Measurements from ENCODE around the gene NUP188.

Gene NUP188

DNA sequence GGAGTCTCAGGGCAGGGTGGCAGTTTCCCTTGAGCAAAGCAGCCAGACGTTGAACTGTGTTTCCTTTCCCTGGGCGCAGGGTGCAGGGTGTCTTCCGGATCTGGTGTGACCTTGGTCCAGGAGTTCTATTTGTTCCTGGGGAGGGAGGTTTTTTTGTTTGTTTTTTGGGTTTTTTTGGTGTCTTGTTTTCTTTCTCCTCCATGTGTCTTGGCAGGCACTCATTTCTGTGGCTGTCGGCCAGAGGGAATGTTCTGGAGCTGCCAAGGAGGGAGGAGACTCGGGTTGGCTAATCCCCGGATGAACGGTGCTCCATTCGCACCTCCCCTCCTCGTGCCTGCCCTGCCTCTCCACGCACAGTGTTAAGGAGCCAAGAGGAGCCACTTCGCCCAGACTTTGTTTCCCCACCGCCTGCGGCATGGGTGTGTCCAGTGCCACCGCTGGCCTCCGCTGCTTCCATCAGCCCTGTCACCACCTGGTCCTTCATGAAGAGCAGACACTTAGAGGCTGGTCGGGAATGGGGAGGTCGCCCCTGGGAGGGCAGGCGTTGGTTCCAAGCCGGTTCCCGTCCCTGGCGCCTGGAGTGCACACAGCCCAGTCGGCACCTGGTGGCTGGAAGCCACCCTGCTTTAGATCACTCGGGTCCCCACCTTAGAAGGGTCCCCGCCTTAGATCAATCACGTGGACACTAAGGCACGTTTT, 30.2 kb upstream of the NUP188 start:
- H3K27me3 ChIP-seq (ENCODE audit: control insufficient read depth in 1 of 2, insufficient read depth in 2 of 2, low read length in 2 of 2) = no peaks in the 10 kb centered on the region
- H3K9ac ChIP-seq (ENCODE audit: low read length) = no peak overlapping the region
- no peak overlapping the region for H3K4me3 ChIP-seq (ENCODE audit: low read depth in 1 of 2, low read length in 2 of 2)
- H3K27ac ChIP-seq (ENCODE audit: low read depth, low read length) = peak overlapping the region; percentile 88
- peaks cover 18% of the 10 kb centered on the region for H3K36me3 ChIP-seq (ENCODE audit: insufficient read depth, low read length)
- H3K9me3 ChIP-seq (ENCODE audit: low read length) = no peaks in the 10 kb centered on the region
- peaks cover 53% of the 10 kb centered on the region for H3K4me1 ChIP-seq (ENCODE audit: insufficient read depth, low read length)

DNA sequence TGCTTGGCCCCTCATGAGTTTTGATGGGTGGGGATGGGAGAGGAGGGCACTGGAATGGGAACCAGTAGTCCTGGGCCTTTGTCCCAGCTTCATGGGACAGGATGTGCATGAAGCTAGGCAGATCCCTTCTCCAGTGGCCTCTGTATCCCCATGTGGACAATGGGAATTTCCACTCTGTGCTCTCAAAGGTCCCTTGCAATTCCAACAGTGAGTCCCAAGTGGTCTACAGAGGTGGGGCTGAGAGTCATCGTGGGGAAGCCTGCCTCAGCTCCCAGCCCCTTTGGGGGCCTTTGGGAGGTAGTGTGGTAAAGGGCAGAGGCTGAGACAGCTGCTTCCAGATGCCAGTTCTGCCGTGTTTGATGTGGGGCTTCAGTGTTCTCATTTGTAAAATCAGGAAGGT, 28.6 kb upstream of the NUP188 start:
- peaks cover 18% of the 10 kb centered on the region for H3K36me3 ChIP-seq (ENCODE audit: insufficient read depth, low read length)
- H3K27ac ChIP-seq (ENCODE audit: low read depth, low read length) = no peak overlapping the region
- H3K4me3 ChIP-seq (ENCODE audit: low read depth in 1 of 2, low read length in 2 of 2) = no peak overlapping the region
- no peak overlapping the region for H3K9ac ChIP-seq (ENCODE audit: low read length)
- peaks cover 44% of the 10 kb centered on the region for H3K4me1 ChIP-seq (ENCODE audit: insufficient read depth, low read length)
- no peaks in the 10 kb centered on the region for H3K27me3 ChIP-seq (ENCODE audit: control insufficient read depth in 1 of 2, insufficient read depth in 2 of 2, low read length in 2 of 2)
- H3K9me3 ChIP-seq (ENCODE audit: low read length) = no peaks in the 10 kb centered on the region

- no peak overlapping the region for H3K27ac ChIP-seq (ENCODE audit: low read depth, low read length)
- peaks cover 44% of the 10 kb centered on the region for H3K4me1 ChIP-seq (ENCODE audit: insufficient read depth, low read length)
- peaks cover 18% of the 10 kb centered on the region for H3K36me3 ChIP-seq (ENCODE audit: insufficient read depth, low read length)
- no peak overlapping the region for H3K9ac ChIP-seq (ENCODE audit: low read length)
- H3K27me3 ChIP-seq (ENCODE audit: control insufficient read depth in 1 of 2, insufficient read depth in 2 of 2, low read length in 2 of 2) = no peaks in the 10 kb centered on the region
- no peak overlapping the region for H3K4me3 ChIP-seq (ENCODE audit: low read depth in 1 of 2, low read length in 2 of 2)
- no peaks in the 10 kb centered on the region for H3K9me3 ChIP-seq (ENCODE audit: low read length)
Observed at GRCh38 chr9:128919402-128920089, 28.0 kb upstream of the NUP188 start.

DNA sequence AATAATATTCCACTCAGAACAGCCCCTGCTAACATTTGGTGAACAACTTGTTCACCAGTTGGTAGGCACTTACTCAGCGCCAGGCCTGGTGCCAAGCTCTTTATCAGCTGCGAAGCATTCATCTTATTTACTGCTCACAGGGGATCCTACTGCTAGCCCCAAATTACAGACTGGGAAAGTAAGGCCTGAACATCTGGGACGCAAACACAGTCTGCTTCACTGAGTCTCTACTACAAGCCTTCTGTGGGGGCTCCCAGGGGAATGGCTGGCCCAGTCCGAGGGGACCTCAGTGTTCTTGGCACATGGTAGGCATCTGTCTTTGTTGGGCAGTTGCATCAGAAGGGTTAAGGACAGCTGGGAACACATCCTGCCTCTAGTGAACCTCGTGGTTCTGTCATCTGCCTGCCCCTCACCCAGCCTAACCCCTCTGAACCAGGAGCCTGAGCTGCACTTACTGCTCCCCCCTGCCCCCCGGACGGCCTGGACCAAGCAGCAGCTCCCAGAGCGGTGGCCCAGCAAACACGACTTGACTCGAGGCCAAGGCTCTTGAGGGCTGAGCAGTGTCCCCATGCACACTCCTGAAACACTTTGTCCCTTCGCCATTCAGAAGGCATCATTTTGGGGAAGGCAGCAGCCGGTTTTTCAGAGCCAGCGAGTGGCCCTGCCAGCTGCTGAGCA, 27.0 kb upstream of the NUP188 start, which contains the start of gene PHYHD1:
TSS of gene PHYHD1 (plus strand) at position 602 of the 678 bp plus-strand sequence. CDS start 1,342 bp downstream, outside the sequence.
- Histone ChIP-seq H3K4me1 (ENCODE audit: insufficient read depth, low read length) (peaks cover 43% of the 10 kb centered on the region), H3K36me3 (ENCODE audit: insufficient read depth, low read length) (peaks cover 18% of the 10 kb centered on the region), H3K27me3 (ENCODE audit: control insufficient read depth in 1 of 2, insufficient read depth in 2 of 2, low read length in 2 of 2) (no peaks in the 10 kb centered on the region), H3K9ac (ENCODE audit: low read length) (peak within 1 kb of the TSS; percentile 57), H3K4me3 (ENCODE audit: low read depth in 1 of 2, low read length in 2 of 2) (peak within 1 kb of the TSS; percentile 47 to 68), H3K27ac (ENCODE audit: low read depth, low read length) (peak within 1 kb of the TSS; percentile 77), H3K9me3 (ENCODE audit: low read length) (no peaks in the 10 kb centered on the region)

- Histone ChIP-seq H3K27me3 (ENCODE audit: control insufficient read depth in 1 of 2, insufficient read depth in 2 of 2, low read length in 2 of 2) (no peaks in the 10 kb centered on the region), H3K27ac (ENCODE audit: low read depth, low read length) (peak overlapping the region; percentile 77), H3K9me3 (ENCODE audit: low read length) (no peaks in the 10 kb centered on the region), H3K4me3 (ENCODE audit: low read depth in 1 of 2, low read length in 2 of 2) (peak overlapping the region; percentile 47 to 68), H3K36me3 (ENCODE audit: insufficient read depth, low read length) (peaks cover 12% of the 10 kb centered on the region), H3K4me1 (ENCODE audit: insufficient read depth, low read length) (peaks cover 27% of the 10 kb centered on the region), H3K9ac (ENCODE audit: low read length) (peak overlapping the region; percentile 57)
Observed at GRCh38 chr9:128921881-128922763, 25.4 kb upstream of the NUP188 start.

DNA sequence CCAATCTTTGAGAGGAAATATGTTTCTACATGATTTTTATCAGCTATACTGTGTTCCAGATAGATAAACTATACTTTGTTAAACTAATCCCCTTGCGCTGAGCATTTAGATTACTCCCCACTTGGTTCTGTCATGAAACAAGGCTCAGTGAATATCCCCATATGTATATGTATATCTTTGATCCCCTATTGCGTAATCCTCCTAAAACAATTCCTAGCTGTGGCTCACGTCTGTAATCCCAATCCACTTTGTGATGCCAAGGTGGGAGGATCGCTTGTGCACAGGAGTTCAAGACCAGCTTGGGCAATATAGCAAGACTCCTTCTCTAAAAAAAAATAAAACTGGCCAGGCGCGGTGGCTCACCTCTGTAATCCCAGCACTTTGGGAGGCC, 24.0 kb upstream of the NUP188 start:
- Histone ChIP-seq H3K9me3 (ENCODE audit: low read length) (no peaks in the 10 kb centered on the region), H3K36me3 (ENCODE audit: insufficient read depth, low read length) (peaks cover 3% of the 10 kb centered on the region), H3K27me3 (ENCODE audit: control insufficient read depth in 1 of 2, insufficient read depth in 2 of 2, low read length in 2 of 2) (no peaks in the 10 kb centered on the region), H3K4me1 (ENCODE audit: insufficient read depth, low read length) (peaks cover 20% of the 10 kb centered on the region), H3K4me3 (ENCODE audit: low read depth in 1 of 2, low read length in 2 of 2) (no peak overlapping the region), H3K27ac (ENCODE audit: low read depth, low read length) (no peak overlapping the region), H3K9ac (ENCODE audit: low read length) (no peak overlapping the region)

GRCh38 chr9:128927731-128928411, 19.6 kb upstream of the NUP188 start:
- Histone ChIP-seq H3K9ac (ENCODE audit: low read length) (no peak overlapping the region), H3K9me3 (ENCODE audit: low read length) (no peaks in the 10 kb centered on the region), H3K4me1 (ENCODE audit: insufficient read depth, low read length) (peaks cover under 1% of the 10 kb centered on the region), H3K4me3 (ENCODE audit: low read depth in 1 of 2, low read length in 2 of 2) (no peak overlapping the region), H3K36me3 (ENCODE audit: insufficient read depth, low read length) (no peaks in the 10 kb centered on the region), H3K27me3 (ENCODE audit: control insufficient read depth in 1 of 2, insufficient read depth in 2 of 2, low read length in 2 of 2) (no peaks in the 10 kb centered on the region), H3K27ac (ENCODE audit: low read depth, low read length) (no peak overlapping the region)

GRCh38 chr9:128928624-128929023, 18.9 kb upstream of the NUP188 start:
- no peaks in the 10 kb centered on the region for H3K4me1 ChIP-seq (ENCODE audit: insufficient read depth, low read length)
- H3K9ac ChIP-seq (ENCODE audit: low read length) = no peak overlapping the region
- no peak overlapping the region for H3K27ac ChIP-seq (ENCODE audit: low read depth, low read length)
- H3K36me3 ChIP-seq (ENCODE audit: insufficient read depth, low read length) = no peaks in the 10 kb centered on the region
- no peak overlapping the region for H3K4me3 ChIP-seq (ENCODE audit: low read depth in 1 of 2, low read length in 2 of 2)
- no peaks in the 10 kb centered on the region for H3K27me3 ChIP-seq (ENCODE audit: control insufficient read depth in 1 of 2, insufficient read depth in 2 of 2, low read length in 2 of 2)
- H3K9me3 ChIP-seq (ENCODE audit: low read length) = no peaks in the 10 kb centered on the region

DNA sequence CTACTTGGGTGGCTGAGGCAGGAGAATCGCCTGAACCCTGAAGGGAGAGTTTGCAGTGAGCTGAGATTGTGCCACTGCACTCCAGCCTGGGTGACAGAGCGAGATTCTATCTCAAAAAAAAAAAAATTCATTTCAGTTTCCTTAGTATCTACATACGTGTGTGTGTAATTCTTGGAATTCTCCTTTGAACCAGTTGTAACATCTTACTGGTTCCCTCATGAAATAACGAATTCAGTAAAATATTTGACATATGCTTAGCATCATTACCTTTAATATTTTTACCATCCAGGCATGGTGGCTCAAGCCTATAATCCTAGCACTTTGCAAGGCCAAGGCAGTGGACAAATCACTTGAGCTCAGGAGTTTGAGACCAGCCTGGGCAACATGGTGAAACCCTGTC, 17.9 kb upstream of the NUP188 start:
- Histone ChIP-seq H3K27me3 (ENCODE audit: control insufficient read depth in 1 of 2, insufficient read depth in 2 of 2, low read length in 2 of 2) (no peaks in the 10 kb centered on the region), H3K9ac (ENCODE audit: low read length) (no peak overlapping the region), H3K4me3 (ENCODE audit: low read depth in 1 of 2, low read length in 2 of 2) (no peak overlapping the region), H3K27ac (ENCODE audit: low read depth, low read length) (no peak overlapping the region), H3K4me1 (ENCODE audit: insufficient read depth, low read length) (no peaks in the 10 kb centered on the region), H3K9me3 (ENCODE audit: low read length) (no peaks in the 10 kb centered on the region), H3K36me3 (ENCODE audit: insufficient read depth, low read length) (no peaks in the 10 kb centered on the region)

- Histone ChIP-seq H3K4me3 (ENCODE audit: low read depth in 1 of 2, low read length in 2 of 2) (no peak overlapping the region), H3K9me3 (ENCODE audit: low read length) (no peaks in the 10 kb centered on the region), H3K27me3 (ENCODE audit: control insufficient read depth in 1 of 2, insufficient read depth in 2 of 2, low read length in 2 of 2) (no peaks in the 10 kb centered on the region), H3K9ac (ENCODE audit: low read length) (no peak overlapping the region), H3K36me3 (ENCODE audit: insufficient read depth, low read length) (no peaks in the 10 kb centered on the region), H3K4me1 (ENCODE audit: insufficient read depth, low read length) (no peaks in the 10 kb centered on the region), H3K27ac (ENCODE audit: low read depth, low read length) (no peak overlapping the region)
Observed at GRCh38 chr9:128933731-128934130, 13.8 kb upstream of the NUP188 start.
